HG02571 (cell line): Measurements from ENCODE around the gene PGAP3.
"Not testable (repeated sequence)": the region's sequence is repeated elsewhere in the genome, so short reads cannot be mapped to it uniquely, and the experiment has no call there.

ENCODE experiments used
- ATAC-seq: cut with Tn5 transposase; IDR thresholded peaks from one replicate; pipeline ENCODE4 v1.9.1; 2021; ENCODE audit warnings: mild to moderate bottlenecking, moderate library complexity; ENCODE audit not compliant: unreplicated experiment

The PGAP3 gene, protein sequence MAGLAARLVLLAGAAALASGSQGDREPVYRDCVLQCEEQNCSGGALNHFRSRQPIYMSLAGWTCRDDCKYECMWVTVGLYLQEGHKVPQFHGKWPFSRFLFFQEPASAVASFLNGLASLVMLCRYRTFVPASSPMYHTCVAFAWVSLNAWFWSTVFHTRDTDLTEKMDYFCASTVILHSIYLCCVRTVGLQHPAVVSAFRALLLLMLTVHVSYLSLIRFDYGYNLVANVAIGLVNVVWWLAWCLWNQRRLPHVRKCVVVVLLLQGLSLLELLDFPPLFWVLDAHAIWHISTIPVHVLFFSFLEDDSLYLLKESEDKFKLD

DNA sequence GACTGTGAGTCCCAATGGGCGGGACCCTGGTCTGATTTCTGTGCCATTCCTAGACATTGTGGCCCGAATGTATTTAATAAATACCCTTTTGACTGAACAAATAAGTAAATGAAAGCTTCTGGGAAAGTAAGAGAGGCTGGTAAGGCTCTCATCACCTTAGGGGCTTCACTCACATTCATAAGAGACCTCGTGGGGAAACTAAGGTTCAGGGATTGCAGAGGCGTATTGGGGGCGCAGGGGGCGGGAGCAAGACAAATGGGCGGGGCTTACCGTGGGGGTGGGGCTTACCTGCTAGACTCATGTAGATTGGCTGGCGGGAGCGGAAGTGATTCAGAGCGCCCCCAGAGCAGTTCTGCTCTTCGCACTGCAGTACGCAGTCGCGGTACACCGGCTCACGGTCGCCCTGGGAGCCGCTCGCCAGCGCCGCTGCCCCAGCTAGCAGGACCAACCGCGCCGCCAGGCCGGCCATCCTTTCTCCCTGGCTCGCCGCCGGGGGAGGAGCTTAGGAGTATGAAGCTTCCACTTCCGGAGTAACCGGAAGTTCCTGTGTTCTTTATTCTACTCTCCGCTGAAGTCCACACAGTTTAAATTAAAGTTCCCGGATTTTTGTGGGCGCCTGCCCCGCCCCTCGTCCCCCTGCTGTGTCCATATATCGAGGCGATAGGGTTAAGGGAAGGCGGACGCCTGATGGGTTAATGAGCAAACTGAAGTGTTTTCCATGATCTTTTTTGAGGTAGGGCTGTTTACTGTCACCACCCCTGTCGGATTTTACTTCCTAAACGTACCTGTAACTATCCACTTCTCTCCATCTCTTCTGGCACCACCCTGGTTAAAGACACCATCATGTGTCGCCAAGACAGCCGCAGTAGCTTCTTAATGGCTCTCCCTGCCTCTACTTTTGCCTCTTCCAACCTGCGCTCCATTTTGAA is at the start of gene PGAP3:
TSS of gene PGAP3 (minus strand) at position 512 of the 929 bp plus-strand sequence. CDS start at position 469, 43 bp downstream.
- ATAC-seq = peak; percentile 79

DNA sequence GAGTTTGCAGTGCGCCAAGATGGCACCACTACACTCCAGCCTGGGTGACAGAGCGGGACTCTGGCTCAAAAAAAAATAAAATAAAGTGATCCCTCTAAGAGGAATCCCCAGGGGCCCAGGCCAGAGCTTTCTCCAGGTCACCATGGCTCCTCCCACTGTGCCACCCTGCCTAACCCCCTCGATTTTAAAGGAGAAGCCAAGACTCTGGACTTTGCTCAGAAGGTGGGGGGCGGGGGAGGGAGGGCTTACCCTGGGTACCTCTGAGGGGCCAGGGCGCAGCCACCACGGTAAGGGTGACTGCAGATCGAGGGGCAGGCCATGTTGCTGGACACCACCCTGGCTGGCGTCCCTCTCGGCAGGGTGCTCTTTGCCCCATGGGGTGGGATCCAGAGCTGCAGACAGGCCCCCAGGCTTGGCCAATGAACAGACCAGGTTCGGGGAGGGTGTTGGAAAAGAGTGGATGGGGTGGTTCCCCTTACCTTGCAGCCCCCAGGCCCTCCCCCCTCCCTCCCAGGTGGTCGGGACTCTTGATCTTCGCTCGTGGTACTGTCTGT is 49.4 kb upstream of the PGAP3 start:
- no peak for ATAC-seq

DNA sequence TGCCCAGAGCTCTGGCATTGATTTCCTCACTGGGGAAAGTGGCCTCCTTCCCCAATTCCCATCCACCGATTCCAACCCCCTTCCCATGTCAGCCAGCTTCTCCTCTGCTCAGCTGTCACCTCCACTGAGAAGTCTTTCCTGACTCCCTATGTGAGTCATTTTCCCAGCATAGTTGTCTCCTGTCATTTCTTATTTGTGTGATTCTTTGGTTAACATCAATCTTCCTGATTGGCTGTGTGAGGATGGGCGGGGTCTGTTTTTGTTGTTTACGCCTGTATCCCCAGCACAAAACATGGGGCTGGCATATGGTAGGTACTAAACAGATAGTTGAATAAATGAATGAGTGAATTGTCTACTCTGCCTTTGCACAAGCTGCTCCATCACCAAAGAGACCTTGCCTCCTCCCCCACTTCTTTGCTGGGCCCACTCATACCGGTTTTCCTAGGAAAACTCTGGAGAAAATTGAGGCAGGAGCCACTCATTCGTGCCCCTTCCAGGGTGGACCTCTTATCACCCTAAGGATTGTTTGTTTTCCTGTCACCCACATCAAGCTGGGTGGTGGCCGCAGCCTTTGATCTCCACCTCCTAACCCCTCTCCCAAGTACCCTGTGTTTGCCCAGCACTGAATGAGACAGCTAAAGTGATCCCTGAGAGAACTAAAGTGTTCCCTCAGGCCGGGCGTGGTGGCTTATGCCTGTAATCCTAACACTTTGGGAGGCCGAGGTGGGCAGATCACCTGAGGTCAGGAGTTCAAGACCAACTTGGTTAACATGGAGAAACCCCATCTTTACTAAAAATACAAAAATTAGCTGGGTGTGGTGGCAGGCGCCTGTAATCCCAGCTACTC is 48.7 kb upstream of the PGAP3 start:
- ATAC-seq = no peak

DNA sequence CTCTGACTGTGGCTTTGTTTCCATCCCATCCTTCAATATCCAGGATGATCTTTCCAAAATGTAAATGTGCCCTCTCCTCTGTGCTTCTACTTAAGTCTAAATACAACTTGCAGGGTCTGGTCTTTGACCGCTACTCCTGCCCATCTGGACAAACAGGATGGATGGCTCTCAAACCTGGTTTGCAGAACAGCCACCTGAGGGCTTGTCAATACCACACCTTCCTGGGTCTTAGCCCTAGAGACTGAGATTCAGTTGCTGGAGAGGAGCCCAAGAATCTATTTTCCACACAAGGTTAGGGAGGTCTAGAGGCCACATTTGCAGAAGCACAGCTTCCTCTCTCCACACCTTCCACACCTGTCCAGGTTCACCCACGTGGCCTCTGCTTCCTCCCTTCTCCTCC is 48.0 kb upstream of the PGAP3 start:
- no peak for ATAC-seq

DNA sequence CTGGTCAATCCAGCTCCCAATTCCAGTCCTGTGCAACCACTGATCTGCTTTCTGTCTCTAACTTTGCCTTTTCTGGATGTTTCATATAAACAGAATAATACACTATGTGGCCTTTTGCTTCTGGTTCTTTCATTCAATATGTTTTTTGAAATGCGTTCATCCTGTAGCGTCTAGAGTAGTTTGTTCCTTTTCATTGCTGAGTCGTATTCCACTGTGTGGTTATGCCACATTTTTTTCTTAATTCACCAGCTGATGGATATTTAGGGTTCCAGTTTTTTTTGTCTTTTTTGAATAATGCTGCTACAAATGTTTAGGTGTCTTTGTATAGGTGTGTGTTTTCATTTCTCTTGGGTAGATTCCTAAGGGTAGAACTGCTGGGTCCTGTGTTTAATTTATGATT is 44.7 kb upstream of the PGAP3 start:
- no peak for ATAC-seq

DNA sequence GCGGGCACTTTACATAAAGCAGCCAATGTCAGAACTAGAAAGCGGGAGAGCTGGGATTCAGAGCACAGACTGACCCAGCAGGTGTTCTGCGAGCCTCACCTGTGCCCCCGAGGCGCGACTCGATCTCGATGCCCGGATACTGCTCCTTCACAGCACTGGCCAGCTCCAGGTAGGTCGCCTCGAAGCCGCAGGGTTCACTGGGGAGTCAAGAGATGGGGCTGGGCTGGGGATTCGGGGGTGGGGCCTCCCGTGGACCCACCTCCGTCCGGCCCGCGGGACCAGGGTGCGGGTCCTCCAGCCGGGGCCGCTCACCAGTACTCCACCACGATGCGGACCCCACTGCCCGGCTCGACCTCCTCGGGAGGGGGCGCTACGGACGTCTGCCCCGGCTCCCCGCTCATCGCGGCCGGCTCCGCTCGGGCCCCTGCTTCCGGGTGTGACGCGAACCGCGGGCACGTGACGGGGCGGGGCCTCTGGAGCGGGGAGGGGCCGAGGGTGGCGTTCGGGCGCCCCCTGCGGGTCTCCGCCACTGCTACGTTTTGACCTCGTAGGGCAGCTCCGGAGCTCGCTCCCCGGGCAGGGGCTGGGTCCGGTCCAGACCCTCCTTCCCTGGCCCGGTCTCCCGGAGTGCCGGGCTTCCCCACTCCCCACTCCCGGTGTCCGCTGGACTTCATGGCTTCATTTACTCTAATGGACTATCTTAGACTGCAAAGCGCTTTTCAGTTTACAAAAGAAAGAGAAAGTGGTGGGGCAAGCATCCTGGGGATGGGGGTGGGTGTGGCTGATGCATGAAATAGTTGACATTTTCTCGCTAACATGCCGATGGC is 42.5 kb upstream of the PGAP3 start, which contains the start of gene MIEN1:
TSS of gene MIEN1 (minus strand) at position 438 of the 827 bp plus-strand sequence. CDS start at position 401, 37 bp downstream.
- ATAC-seq = peak; percentile 82

DNA sequence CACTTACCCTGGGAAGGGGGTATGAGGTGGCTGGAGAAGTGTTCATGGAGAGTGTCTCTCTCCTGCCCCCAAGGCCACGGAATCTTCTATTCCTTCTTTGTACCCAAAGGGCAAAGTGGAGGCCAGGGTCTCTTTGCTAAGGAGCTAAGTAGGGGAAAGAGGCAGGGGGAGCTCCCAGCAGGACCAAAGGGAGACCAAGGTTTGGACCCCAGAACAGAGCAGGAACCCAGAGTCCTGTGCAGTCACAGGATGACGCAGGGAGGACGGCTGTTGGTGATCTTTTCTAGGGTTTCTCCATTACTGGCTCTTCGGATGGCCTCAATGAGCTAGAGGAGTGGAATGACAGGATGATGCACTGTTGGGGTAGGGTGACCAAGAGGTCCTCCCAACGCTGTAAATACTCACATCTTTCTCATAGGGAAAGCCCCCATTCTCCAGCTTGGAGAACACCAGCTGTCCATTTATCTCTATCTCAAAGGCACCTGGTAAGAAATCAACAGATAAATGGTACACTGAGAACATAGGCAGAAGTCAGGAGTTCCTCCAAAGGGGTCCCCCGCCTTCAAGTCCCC is 41.5 kb upstream of the PGAP3 start:
- ATAC-seq = no peak

DNA sequence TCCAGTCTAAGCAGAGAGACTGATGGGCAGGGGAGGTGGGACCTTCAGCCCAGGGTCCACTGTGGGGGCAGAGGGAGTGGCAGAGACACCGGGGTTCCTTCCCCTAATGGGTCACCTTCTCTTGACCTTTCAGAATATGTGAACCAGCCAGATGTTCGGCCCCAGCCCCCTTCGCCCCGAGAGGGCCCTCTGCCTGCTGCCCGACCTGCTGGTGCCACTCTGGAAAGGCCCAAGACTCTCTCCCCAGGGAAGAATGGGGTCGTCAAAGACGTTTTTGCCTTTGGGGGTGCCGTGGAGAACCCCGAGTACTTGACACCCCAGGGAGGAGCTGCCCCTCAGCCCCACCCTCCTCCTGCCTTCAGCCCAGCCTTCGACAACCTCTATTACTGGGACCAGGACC is 39.7 kb upstream of the PGAP3 start:
- ATAC-seq = no peak

DNA sequence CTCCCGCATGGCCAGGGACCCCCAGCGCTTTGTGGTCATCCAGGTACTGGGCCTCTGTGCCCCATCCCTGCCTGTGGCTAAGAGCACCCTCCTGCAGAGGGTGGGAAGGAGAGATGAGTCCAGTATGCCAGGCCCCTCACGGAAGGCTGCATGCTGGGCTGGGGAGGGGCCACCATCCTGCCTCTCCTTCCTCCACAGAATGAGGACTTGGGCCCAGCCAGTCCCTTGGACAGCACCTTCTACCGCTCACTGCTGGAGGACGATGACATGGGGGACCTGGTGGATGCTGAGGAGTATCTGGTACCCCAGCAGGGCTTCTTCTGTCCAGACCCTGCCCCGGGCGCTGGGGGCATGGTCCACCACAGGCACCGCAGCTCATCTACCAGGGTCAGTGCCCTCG is 38.8 kb upstream of the PGAP3 start:
- ATAC-seq = no peak

DNA sequence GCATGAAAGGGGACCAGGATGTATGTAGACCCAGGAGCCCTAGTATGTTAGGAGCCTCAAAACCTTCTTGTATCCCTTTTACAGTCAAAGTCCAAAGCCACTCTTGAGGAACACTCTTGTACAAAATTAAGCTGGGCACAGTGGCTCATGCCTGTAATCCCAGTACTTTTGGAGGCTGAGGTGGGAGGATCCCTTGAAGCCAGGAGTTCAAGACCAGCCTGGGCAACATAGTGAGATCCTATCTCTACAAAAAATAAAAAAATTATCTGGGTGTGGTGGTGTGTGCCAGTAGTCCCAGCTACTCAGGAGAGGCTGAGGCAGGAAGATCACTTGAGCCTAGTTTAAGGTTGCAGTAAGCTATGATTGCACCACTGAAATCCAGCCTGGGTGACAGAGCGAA is 38.1 kb upstream of the PGAP3 start:
- not testable (repeated sequence) for ATAC-seq

DNA sequence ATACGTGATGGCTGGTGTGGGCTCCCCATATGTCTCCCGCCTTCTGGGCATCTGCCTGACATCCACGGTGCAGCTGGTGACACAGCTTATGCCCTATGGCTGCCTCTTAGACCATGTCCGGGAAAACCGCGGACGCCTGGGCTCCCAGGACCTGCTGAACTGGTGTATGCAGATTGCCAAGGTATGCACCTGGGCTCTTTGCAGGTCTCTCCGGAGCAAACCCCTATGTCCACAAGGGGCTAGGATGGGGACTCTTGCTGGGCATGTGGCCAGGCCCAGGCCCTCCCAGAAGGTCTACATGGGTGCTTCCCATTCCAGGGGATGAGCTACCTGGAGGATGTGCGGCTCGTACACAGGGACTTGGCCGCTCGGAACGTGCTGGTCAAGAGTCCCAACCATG is 36.9 kb upstream of the PGAP3 start:
- ATAC-seq = no peak

DNA sequence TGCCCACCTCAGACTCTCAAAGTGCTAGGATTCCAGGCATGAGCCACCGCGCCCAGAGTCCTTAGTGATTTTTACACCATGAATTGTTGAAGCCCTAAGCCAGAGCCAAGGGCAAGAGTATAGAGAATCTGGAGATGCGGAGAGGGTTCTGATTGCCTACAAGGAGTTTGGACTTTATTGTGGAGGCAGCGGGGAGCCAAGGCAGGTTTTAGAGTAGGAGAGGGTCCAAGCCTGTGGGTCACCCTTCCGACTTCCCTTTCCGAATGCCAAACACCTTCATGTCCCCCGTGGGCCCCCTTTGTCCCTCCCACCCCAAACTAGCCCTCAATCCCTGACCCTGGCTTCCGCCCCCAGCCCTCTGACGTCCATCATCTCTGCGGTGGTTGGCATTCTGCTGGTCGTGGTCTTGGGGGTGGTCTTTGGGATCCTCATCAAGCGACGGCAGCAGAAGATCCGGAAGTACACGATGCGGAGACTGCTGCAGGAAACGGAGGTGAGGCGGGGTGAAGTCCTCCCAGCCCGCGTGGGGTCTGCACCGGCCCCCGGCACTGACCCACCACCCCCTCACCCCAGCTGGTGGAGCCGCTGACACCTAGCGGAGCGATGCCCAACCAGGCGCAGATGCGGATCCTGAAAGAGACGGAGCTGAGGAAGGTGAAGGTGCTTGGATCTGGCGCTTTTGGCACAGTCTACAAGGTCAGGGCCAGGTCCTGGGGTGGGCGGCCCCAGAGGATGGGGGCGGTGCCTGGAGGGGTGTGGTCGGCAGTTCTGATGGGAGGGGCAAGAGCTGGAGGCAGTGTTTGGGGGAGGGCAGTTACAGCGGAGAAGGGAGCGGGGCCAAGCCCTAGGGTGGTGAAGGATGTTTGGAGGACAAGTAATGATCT is 35.4 kb upstream of the PGAP3 start:
- ATAC-seq = no peak

DNA sequence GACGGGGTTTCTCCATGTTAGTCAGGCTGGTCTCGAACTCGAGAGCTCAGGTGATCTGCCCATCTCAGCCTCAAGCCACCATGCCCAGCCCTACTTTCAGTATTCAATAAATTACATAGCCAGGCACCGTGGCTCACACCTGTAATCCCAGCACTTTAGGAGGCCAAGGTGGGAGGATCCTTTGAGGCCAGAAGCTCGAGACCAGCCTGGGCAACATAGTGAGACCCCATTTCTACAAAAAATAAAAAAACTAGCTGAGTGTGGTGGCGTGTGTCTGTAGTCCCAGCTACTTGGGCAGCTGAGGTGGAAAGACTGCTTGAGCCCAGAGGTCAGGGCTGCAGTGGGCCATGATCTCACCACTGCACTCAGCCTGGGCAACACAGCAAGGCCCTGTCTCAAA is 34.2 kb upstream of the PGAP3 start:
- no peak for ATAC-seq

DNA sequence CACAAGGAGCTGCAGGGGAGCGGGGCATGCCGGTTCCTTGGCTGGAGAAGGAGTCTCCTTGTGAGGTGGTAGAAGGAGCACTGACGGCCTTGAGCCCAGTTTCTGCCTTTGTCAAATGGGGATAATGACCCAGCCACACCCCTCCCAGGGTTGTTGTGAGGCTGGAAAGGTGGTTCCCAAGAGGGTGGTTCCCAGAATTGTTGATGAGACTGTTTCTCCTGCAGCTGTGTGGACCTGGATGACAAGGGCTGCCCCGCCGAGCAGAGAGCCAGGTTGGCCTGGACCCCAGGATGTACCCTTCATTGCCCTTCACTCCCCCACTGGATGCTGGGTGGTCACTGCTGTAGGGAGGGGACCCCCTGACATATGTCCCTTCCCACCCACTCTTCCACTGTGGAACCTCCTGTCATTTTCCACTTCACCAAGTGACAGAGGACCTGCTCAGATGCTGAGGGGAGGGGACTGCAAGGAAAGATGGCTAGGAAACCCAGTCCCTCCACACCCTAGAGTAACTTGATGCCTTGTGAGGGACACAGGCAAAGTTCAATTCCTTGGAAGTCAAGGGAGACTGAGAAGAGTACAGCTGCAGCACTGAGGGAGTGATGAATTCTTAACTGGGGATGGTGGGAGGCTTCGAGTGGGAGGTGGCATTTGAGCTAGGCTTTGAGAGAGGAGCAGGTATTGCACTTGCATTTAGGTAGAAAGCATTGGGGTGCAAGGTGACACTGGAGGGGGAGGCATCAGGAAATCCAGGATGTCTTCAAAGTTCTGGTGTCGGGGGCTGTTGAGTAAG is 31.9 kb upstream of the PGAP3 start:
- no peak for ATAC-seq

DNA sequence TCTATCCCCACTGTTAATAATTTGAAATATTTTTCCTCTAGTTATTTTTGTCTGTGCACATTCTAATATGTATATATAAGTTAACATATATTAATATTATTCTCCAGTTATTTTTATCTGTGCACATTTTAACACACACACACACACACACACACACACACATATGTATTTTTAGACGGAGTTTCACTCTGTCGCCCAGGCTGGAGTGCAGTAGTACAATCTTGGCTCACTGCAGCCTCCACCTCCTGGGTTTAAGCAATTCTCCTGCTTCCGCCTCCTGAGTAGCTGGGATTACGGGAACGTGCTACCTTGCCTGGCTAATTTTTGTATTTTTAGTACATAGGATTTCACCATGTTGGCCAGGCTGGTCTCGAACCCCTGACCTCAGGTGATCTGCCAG is 29.8 kb upstream of the PGAP3 start:
- no peak for ATAC-seq

DNA sequence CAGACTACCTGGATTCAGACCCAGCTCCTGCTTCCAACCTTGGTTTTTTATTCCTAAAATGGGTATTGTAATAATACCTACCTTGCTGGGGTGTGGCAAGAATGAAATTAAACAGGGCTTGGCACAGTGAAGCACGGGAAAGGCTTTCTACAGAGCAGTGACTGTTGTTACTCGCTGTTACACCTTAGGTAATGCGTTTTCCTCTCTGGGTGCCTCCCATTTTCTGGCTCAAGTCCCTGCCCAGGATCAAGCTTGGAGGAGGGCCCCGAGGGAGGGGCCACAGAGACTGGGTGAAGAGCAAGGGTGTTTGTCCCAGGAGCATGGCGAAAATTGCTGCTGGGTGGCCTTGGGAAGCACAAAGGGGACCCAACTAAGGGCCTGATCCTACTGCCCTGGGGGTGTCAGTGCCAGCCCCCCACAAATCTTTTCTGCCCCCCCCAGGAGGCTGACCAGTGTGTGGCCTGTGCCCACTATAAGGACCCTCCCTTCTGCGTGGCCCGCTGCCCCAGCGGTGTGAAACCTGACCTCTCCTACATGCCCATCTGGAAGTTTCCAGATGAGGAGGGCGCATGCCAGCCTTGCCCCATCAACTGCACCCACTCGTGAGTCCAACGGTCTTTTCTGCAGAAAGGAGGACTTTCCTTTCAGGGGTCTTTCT is 29.2 kb upstream of the PGAP3 start:
- no peak for ATAC-seq
